Measurements from ENCODE around the gene CYSRT1.

GRCh38 chr9:137235424-137236237, 10.7 kb downstream of the CYSRT1 start:
- TF ChIP-seq CTCF (IDR thresholded peaks at IDR 0.05) (no peak), EZH2 (IDR thresholded peaks at IDR 0.05; ENCODE audit: borderline replicate concordance, insufficient read depth, low read depth, low read length, poor library complexity, severe bottlenecking) (no peak)
